Naive thymus-derived CD4-positive, alpha-beta T cell (primary cell): ENCODE results near the gene ROCK2. TPM values are rescaled to one million over a fixed set of nuclear protein-coding genes. Genes with fewer than 3 reads are reported as not detected.

Experiments used
- ATAC-seq: fragments of 150-1000 bp; cut with Tn5 transposase; 2 replicates; pipeline ENCODE4 v1.10.0; 2021; ENCODE audit warnings: mild to moderate bottlenecking, moderate library complexity
- CTCF ChIA-PET: fragments of 350-600 bp; sonication (Branson Sonifier 250); formaldehyde crosslinking; loops from one replicate; lab custom pipeline; 2021; ENCODE audit warnings: antibody characterized with exemption; lab: Charles Lee
- POLR2A ChIA-PET: fragments of 350-600 bp; sonication (Branson Sonifier 250); formaldehyde crosslinking; loops from one replicate; lab custom pipeline; 2021; ENCODE audit warnings: antibody characterized with exemption, inconsistent platforms; lab: Charles Lee
- DNase-seq, 9 donors: peaks; one replicate each; pipeline versions ENCODE4 v3.0.0 to v3.0.0-alpha.2; 2020 to 2022; ENCODE audit warnings: mixed read lengths in 1 of 9
- H3K27ac ChIP-seq: one replicate; pipeline ENCODE4 v1.7.0; 2013; ENCODE audit warnings: mild to moderate bottlenecking, low read depth, low read length, moderate library complexity
- H3K27me3 ChIP-seq, 2 donors: one replicate each; pipeline ENCODE4 v1.7.0; 2013; ENCODE audit warnings: low read length in 2 of 2, mild to moderate bottlenecking in 2 of 2, moderate library complexity in 2 of 2; ENCODE audit not compliant: control insufficient read depth in 2 of 2, insufficient read depth in 2 of 2
- H3K36me3 ChIP-seq, 3 experiments: 1 replicate in 2 of 3; 2 replicates in 1 of 3; pipeline ENCODE4 v1.7.0; 2013; ENCODE audit warnings: low read length in 3 of 3, mild to moderate bottlenecking in 3 of 3, moderate library complexity in 1 of 3; ENCODE audit not compliant: insufficient read depth in 3 of 3, control insufficient read depth in 2 of 3
- H3K4me1 ChIP-seq, 2 donors: one replicate each; pipeline ENCODE4 v1.7.0; 2013; ENCODE audit warnings: low read length in 2 of 2, mild to moderate bottlenecking in 2 of 2, moderate library complexity in 1 of 2; ENCODE audit not compliant: control insufficient read depth in 2 of 2, insufficient read depth in 2 of 2
- H3K4me3 ChIP-seq: 2 replicates; pipeline ENCODE4 v1.7.0; 2013; ENCODE audit warnings: mild to moderate bottlenecking, low read length
- H3K9me3 ChIP-seq, 3 experiments: 1 replicate in 2 of 3; 2 replicates in 1 of 3; pipeline ENCODE4 v1.7.0; 2013; ENCODE audit warnings: low read length in 3 of 3; ENCODE audit not compliant: control insufficient read depth in 2 of 3
- H3K27ac Mint-ChIP-seq, 9 donors: one replicate each; pipeline ENCODE4 v1.8.0; 2020 to 2022; ENCODE audit warnings: mixed read lengths in 9 of 9, mild to moderate bottlenecking in 8 of 9, moderate library complexity in 5 of 9, inconsistent platforms in 2 of 9
- H3K27me3 Mint-ChIP-seq, 5 donors: one replicate each; pipeline ENCODE4 v1.8.0; 2021 to 2022; ENCODE audit warnings: mixed read lengths in 5 of 5, mild to moderate bottlenecking in 1 of 5
- H3K36me3 Mint-ChIP-seq, 5 donors: one replicate each; pipeline ENCODE4 v1.8.0; 2020 to 2022; ENCODE audit warnings: mixed read lengths in 5 of 5, mild to moderate bottlenecking in 3 of 5, inconsistent platforms in 1 of 5
- H3K4me1 Mint-ChIP-seq, 7 donors: one replicate each; pipeline ENCODE4 v1.8.0; 2020 to 2022; ENCODE audit warnings: mixed read lengths in 7 of 7, mild to moderate bottlenecking in 3 of 7, inconsistent platforms in 1 of 7
- H3K4me3 Mint-ChIP-seq, 10 donors: one replicate each; pipeline ENCODE4 v1.8.0; 2020 to 2022; ENCODE audit warnings: mild to moderate bottlenecking in 10 of 10, mixed read lengths in 10 of 10, moderate library complexity in 6 of 10, inconsistent platforms in 2 of 10
- H3K9me3 Mint-ChIP-seq, 11 donors: one replicate each; pipeline ENCODE4 v1.8.0; 2020 to 2022; ENCODE audit warnings: mixed read lengths in 11 of 11, mild to moderate bottlenecking in 4 of 11, inconsistent platforms in 1 of 11, moderate library complexity in 1 of 11
- intact Hi-C, 2 donors: fragments of 100-400 bp; cut with micrococcal nuclease; formaldehyde crosslinking; loops; one replicate each; pipeline ENCODE4 v1.15.1; 2023
- polyA plus RNA-seq, 2 donors: library from polyadenylated mRNA; unstranded; fragments of 300-500 nt; fragmentation: Illumina TruSeq; gene quantifications; one replicate each; pipeline ENCODE4 v1.2.3, GENCODE V29; 2021
- total RNA-seq, 6 experiments: library from RNA in 5 of 6; stranded (reverse) in 5 of 6; gene quantifications; 1 replicate in 5 of 6; 2 replicates in 1 of 6; pipeline ENCODE4 v1.2.3 and lab custom pipeline; 2021 to 2026

Gene ROCK2
- total and polyA plus RNA-seq, 7 experiments from 2014 or later: 12.0 to 23.9 (median 18.7) TPM

DNA sequence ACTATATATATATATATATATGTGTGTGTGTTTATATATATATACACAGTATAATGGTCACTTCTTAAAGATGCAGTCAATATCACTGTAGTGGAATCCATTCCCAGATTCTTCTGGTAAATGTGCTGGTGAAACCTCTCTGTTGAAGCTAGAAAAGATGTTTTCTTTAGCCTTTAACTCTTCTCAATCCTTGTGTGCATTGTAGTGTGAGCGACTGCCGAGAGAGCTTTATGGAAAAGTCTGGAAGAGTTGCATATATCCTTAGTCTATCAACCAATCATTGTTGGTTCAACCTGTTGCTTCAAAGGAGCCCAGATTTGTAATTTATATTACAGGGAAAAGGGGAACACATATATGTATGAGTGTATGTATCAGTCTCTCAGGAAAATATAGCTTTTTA is 161.5 kb downstream of the ROCK2 start:
- intact Hi-C loops: no loop called here
- H3K4me3 Mint-ChIP-seq: no peak overlapping the region
- Histone ChIP-seq H3K36me3 (peaks cover 0 to 12% (median 0%) of the 10 kb centered on the region in 3 experiments), H3K27ac (no peak overlapping the region), H3K4me3 (no peak overlapping the region), H3K9me3 (no peaks in the 10 kb centered on the region), H3K27me3 (no peaks in the 10 kb centered on the region), H3K4me1 (no peaks in the 10 kb centered on the region)
- DNase-seq: no peak
- no peak for ATAC-seq
- H3K36me3 Mint-ChIP-seq: peaks cover 0 to 29% (median 5%) of the 10 kb centered on the region in 5 donors
- ChIA-PET POLR2A (no interaction called here), CTCF (interaction anchor here (1.0 kb wide), 1 partner anchor 51 kb away, joined by 3 read pairs; no protein-coding TSS in a partner anchor)
- no peak overlapping the region for H3K27ac Mint-ChIP-seq
- H3K9me3 Mint-ChIP-seq: no peaks in the 10 kb centered on the region
- H3K27me3 Mint-ChIP-seq: no peaks in the 10 kb centered on the region
- H3K4me1 Mint-ChIP-seq: peaks cover 0 to under 1% (median 0%) of the 10 kb centered on the region in 7 donors

DNA sequence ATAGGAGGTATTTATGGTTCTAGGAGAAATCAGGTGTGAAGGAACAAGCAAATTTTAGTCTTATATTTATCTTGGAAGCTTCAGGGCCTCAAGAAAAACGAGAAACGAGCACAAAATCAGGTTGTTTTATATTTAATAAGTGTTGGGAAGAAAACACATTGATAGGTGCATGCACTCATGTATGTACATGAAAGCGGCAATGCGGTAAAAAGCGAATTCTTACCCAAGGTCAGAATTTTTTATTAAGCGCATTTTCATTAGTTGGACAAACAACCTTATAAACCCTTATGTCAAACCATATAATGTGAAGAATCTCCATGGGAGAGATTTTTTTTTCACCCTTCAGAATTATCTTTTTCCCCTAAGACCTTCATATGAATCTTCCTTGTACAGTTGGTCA is 163.8 kb downstream of the ROCK2 start:
- no peaks in the 10 kb centered on the region for H3K27me3 Mint-ChIP-seq
- H3K27ac ChIP-seq: no peak overlapping the region
- no peak overlapping the region for H3K4me3 Mint-ChIP-seq
- CTCF ChIA-PET: interaction anchor here (0.9 kb wide), 1 partner anchor 11 kb away, joined by 4 read pairs; no protein-coding TSS in a partner anchor
- peaks cover 0 to 24% (median 9%) of the 10 kb centered on the region in 5 donors for H3K36me3 Mint-ChIP-seq
- no peak overlapping the region for H3K4me3 ChIP-seq
- POLR2A ChIA-PET: no interaction called here
- no peaks in the 10 kb centered on the region for H3K9me3 ChIP-seq
- H3K4me1 Mint-ChIP-seq: peaks cover 2 to 10% (median 4%) of the 10 kb centered on the region in 7 donors
- no peak overlapping the region for H3K27ac Mint-ChIP-seq
- H3K4me1 ChIP-seq: peaks cover 0 to 4% of the 10 kb centered on the region in 2 donors
- intact Hi-C loops: no loop called here
- H3K36me3 ChIP-seq: peaks cover 0 to 14% (median 0%) of the 10 kb centered on the region in 3 experiments
- ATAC-seq (no peak), DNase-seq (no peak)
- H3K27me3 ChIP-seq: no peaks in the 10 kb centered on the region
- H3K9me3 Mint-ChIP-seq: no peaks in the 10 kb centered on the region

DNA sequence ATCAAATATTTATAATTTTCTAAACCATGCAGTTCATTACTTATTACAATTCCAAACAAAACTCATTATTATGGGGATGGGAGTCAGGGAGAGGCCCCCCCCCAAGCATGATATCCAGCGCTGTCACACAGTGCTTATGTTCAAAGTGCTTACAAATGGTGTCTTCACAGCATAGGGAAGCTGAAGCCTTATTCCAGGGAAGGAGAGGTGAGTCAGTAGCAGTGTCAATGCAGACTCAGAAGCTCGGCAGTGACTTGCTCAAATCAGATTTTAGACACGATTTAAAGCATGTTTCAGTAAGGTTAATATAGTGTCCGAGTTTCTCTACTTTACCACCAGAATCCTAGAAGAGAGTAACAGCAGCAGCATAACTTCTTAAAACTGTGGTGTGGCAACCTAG is 164.5 kb downstream of the ROCK2 start:
- DNase-seq (no peak), ATAC-seq (no peak)
- peaks cover 9 to 18% (median 11%) of the 10 kb centered on the region in 7 donors for H3K4me1 Mint-ChIP-seq
- ChIA-PET POLR2A (no interaction called here), CTCF (interaction anchor here (0.9 kb wide), 1 partner anchor 11 kb away, joined by 4 read pairs; no protein-coding TSS in a partner anchor)
- H3K27me3 Mint-ChIP-seq: no peaks in the 10 kb centered on the region
- Histone ChIP-seq H3K36me3 (peaks cover 0 to 14% (median 0%) of the 10 kb centered on the region in 3 experiments), H3K27me3 (no peaks in the 10 kb centered on the region), H3K4me1 (peaks cover 7 to 12% of the 10 kb centered on the region in 2 donors), H3K4me3 (no peak overlapping the region), H3K27ac (no peak overlapping the region), H3K9me3 (no peaks in the 10 kb centered on the region)
- intact Hi-C loops: no loop called here
- H3K27ac Mint-ChIP-seq: no peak overlapping the region
- H3K9me3 Mint-ChIP-seq: peaks cover 0 to 4% (median 0%) of the 10 kb centered on the region in 11 donors
- H3K4me3 Mint-ChIP-seq: no peak overlapping the region
- H3K36me3 Mint-ChIP-seq: peaks cover 0 to 20% (median 9%) of the 10 kb centered on the region in 5 donors

DNA sequence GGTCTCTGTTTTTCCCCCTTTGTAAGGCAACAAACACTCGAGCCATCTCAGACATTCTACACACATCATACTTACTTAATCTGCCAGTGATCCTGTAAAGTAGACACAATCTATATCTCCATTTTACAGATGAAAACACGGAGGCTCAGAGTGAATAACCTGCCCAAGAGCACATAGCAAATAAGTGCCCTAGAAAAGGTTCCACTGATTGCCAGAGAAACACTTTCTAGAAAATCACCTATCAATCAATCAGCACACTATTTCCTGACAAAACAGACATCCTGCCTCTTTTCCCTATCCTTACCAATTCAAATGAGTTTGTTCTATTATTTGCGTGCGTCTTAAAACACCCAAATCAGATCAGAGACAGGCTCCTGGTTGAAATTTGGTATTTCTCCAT is 165.2 kb downstream of the ROCK2 start:
- Histone ChIP-seq H3K4me3 (no peak overlapping the region), H3K9me3 (no peaks in the 10 kb centered on the region), H3K36me3 (peaks cover 0 to 14% (median 0%) of the 10 kb centered on the region in 3 experiments), H3K4me1 (peaks cover 7 to 13% of the 10 kb centered on the region in 2 donors), H3K27ac (no peak overlapping the region), H3K27me3 (no peaks in the 10 kb centered on the region)
- DNase-seq: no peak
- ATAC-seq: no peak
- Mint-ChIP-seq H3K4me1 (peaks cover 9 to 20% (median 13%) of the 10 kb centered on the region in 7 donors), H3K27ac (peak overlapping the region in 3 of 9 donors; percentile 0 to 60 (median 25)), H3K36me3 (peaks cover 0 to 16% (median 9%) of the 10 kb centered on the region in 5 donors), H3K4me3 (no peak overlapping the region), H3K9me3 (peaks cover 0 to 5% (median 0%) of the 10 kb centered on the region in 11 donors), H3K27me3 (no peaks in the 10 kb centered on the region)
- ChIA-PET CTCF (no interaction called here), POLR2A (no interaction called here)
- intact Hi-C loops: no loop called here

DNA sequence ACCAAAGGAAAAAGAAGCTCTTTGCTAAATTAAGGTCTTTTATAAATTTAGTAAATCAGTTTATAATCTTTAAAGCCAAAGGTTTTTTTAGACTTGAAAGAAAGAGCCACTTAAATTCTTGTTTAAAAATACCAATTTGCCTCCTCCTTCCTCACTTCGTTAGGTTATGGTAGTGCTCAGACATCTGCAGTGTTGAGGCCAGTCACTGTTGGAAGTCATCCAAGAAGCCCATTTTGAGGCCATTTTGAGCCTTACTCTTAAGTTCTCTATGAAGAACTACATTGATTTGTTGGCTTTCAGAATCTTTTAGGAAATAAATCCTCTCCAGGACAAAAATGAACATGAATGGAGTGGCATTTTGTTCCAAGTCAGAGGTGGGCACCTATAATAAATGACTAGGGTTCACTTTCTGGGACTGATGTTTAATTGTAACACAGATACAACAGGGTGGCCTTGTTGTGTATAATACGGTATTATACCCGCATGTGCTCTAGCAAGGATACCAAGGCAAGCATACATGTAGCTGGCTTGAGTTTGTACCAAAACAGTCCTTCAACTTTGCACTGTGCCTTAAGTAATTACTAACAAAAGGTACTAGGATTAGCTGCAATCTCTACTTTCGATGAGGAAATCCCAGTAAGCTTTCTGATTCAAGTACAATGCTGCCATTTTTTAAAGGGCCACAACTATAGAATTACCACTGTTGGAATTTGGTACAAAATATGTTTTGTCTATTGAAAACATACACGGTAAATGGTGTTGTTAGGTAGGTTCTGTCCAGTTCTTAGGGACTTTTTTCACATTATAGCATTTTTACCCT is 166.4 kb downstream of the ROCK2 start:
- peaks cover 0 to 17% (median 9%) of the 10 kb centered on the region in 5 donors for H3K36me3 Mint-ChIP-seq
- H3K27ac Mint-ChIP-seq: peak overlapping the region in 3 of 9 donors; percentile 14 to 32 (median 25)
- CTCF ChIA-PET: no interaction called here
- H3K9me3 ChIP-seq: no peaks in the 10 kb centered on the region
- H3K27me3 Mint-ChIP-seq: no peaks in the 10 kb centered on the region
- POLR2A ChIA-PET: interaction anchor here (1.2 kb wide), 1 partner anchor 16 kb away, joined by 3 read pairs; no protein-coding TSS in a partner anchor
- H3K4me3 ChIP-seq: no peak overlapping the region
- ATAC-seq (no peak), DNase-seq (no peak)
- H3K9me3 Mint-ChIP-seq: peaks cover 0 to 5% (median 0%) of the 10 kb centered on the region in 11 donors
- peaks cover 0 to 9% (median 0%) of the 10 kb centered on the region in 3 experiments for H3K36me3 ChIP-seq
- H3K27me3 ChIP-seq: no peaks in the 10 kb centered on the region
- intact Hi-C loops: no loop called here
- no peak overlapping the region for H3K27ac ChIP-seq
- H3K4me3 Mint-ChIP-seq: no peak overlapping the region
- H3K4me1 ChIP-seq: peaks cover 7 to 13% of the 10 kb centered on the region in 2 donors
- H3K4me1 Mint-ChIP-seq: peaks cover 9 to 20% (median 13%) of the 10 kb centered on the region in 7 donors

DNA sequence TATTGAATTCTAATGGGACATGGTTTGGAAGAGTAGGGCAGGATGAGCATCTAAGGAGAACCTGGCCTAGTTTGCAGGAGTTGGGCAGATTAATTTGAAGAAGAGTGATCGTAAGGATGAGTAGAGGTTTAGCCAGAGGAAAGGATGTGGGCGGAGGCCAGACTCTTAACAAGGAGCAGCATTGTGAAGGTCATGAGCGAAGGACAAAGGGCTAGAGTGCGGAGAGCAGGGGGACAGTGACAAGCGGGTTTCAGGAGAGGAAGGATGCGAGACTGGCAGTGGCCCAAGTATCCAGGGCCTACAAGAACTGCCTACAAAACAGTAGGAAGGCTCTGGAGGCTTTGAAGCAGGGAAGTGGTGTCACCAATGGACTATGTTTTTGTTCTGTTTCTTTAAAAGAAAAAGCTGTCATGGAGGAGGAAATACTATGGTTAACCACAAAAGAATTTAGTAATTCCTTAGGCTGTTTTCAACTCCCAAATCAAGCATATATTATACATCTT is 169.1 kb downstream of the ROCK2 start:
- Histone ChIP-seq H3K27me3 (no peaks in the 10 kb centered on the region), H3K9me3 (no peaks in the 10 kb centered on the region), H3K27ac (no peak overlapping the region), H3K36me3 (peaks cover 0 to 9% (median 0%) of the 10 kb centered on the region in 3 experiments), H3K4me1 (peaks cover 7 to 13% of the 10 kb centered on the region in 2 donors), H3K4me3 (no peak overlapping the region)
- intact Hi-C loops: no loop called here
- H3K27me3 Mint-ChIP-seq: no peaks in the 10 kb centered on the region
- peak overlapping the region in 7 of 9 donors; percentile 52 to 74 (median 58) for H3K27ac Mint-ChIP-seq
- H3K9me3 Mint-ChIP-seq: peaks cover 0 to 5% (median 0%) of the 10 kb centered on the region in 11 donors
- H3K4me1 Mint-ChIP-seq: peaks cover 9 to 20% (median 13%) of the 10 kb centered on the region in 7 donors
- CTCF ChIA-PET: interaction anchor here (0.7 kb wide), 1 partner anchor 14 kb away, joined by 3 read pairs; no protein-coding TSS in a partner anchor
- DNase-seq (no peak), ATAC-seq (no peak)
- H3K4me3 Mint-ChIP-seq: peak overlapping the region in 6 of 10 donors; percentile 6 to 49 (median 24)
- peaks cover 0 to 18% (median 12%) of the 10 kb centered on the region in 5 donors for H3K36me3 Mint-ChIP-seq
- POLR2A ChIA-PET: interaction anchor here (1.0 kb wide), 1 partner anchor 21 kb away, joined by 3 read pairs; no protein-coding TSS in a partner anchor
